Adrenal gland (tissue), 12 donors: ENCODE data around the gene TMBIM4. TPM values are rescaled to one million over a fixed set of nuclear protein-coding genes. Genes with fewer than 3 reads are reported as not detected.

Source experiments
- DNase-seq, 7 donors: peaks; one replicate each; pipeline ENCODE4 v3.0.0-alpha.2; 2019 to 2020
- H3K27ac ChIP-seq, 5 donors: fragments of 200-600 bp; sonication (generic) in 4 of 5; 1 replicate in 3 of 5; 2 replicates in 2 of 5; pipeline versions ENCODE4 v1.5.1 to v1.8.0; 2016 to 2020; ENCODE audit warnings: mild to moderate bottlenecking in 1 of 5
- H3K27me3 ChIP-seq: fragments of 200-600 bp; 2 replicates; pipeline ENCODE4 v1.8.0; 2021
- H3K36me3 ChIP-seq, 2 donors: fragments of 200-600 bp; replicated peaks in 1 of 2; 1 replicate in 1 of 2; 2 replicates in 1 of 2; pipeline versions ENCODE4 v1.5.1 to v1.8.0; 2018 to 2022
- H3K4me1 ChIP-seq, 2 donors: fragments of 200-600 bp; replicated peaks in 1 of 2; 1 replicate in 1 of 2; 2 replicates in 1 of 2; pipeline versions ENCODE4 v1.5.1 to v1.8.0; 2018 to 2021
- H3K4me3 ChIP-seq, 4 donors: fragments of 200-600 bp; sonication (generic) in 3 of 4; one replicate each; pipeline ENCODE4 v1.5.1; 2016 to 2018
- H3K9me3 ChIP-seq, 3 donors: fragments of 200-600 bp; sonication (generic) in 1 of 3; replicated peaks in 1 of 3; 1 replicate in 2 of 3; 2 replicates in 1 of 3; pipeline versions ENCODE4 v1.5.1 to v1.8.0; 2016 to 2021
- CTCF ChIP-seq, 6 experiments: fragments of 450-650 bp in 4 of 6; fragments of 200-600 bp in 2 of 6; sonication (generic) in 1 of 6; IDR thresholded peaks; 1 replicate in 5 of 6; 2 replicates in 1 of 6; pipeline versions ENCODE4 v1.5.1 to v1.8.0; 2016 to 2021; ENCODE audit warnings: antibody characterized with exemption in 6 of 6, mild to moderate bottlenecking in 2 of 6, moderate library complexity in 1 of 6
- POLR2A ChIP-seq, 2 donors: fragments of 450-650 bp; IDR thresholded peaks; one replicate each; pipeline ENCODE4 v1.6.1; 2017; ENCODE audit warnings: antibody characterized with exemption in 2 of 2, mild to moderate bottlenecking in 2 of 2, moderate library complexity in 1 of 2
- WGBS, 4 donors: extraction: QIAGEN DNeasy Blood & Tissue Kit in 2 of 4; methylation state at CpG; one replicate each; pipeline versions ENCODE4 v1.1.5 to v1.1.7; 2013 to 2017; 5-methylcytosine and 5-hydroxymethylcytosine counted together
- intact Hi-C, 2 donors: fragments of 100-400 bp; cut with DNase I; formaldehyde crosslinking; loops; one replicate each; pipeline versions ENCODE4 v1.14.1 to v1.15.0; 2022 to 2023
- polyA plus RNA-seq, 3 donors: library from polyadenylated mRNA; stranded (reverse); fragments of 200-250 nt in 2 of 3; fragments of 350-450 nt in 1 of 3; fragmentation: Illumina TruSeq in 1 of 3; extraction: RNeasy Lipid Tissue Mini Kit (QIAGEN cat#74804) in 1 of 3; gene quantifications; one replicate each; pipeline ENCODE4 v1.2.3, GENCODE V29; 2013 to 2014
- total RNA-seq, 9 donors: library from RNA; depleted of rRNA in 4 of 9; stranded (reverse); fragments of >200 nt in 4 of 9; fragments of 120-200 nt in 1 of 9; fragmentation: NEBNext Ultra II Directional in 1 of 9; extraction: Animal tissue kit (Norgen Biotek cat#: 25700) in 1 of 9; gene quantifications; one replicate each; pipeline versions ENCODE4 v1.1.0 to v1.2.4, GENCODE V29; 2013 to 2023
- donor health status: healthy with polysubstance abuse.
- donor health status: Bipolar disorder and iron deficiency.
- donor health status: DM: yes; HTN: yes; CAD: no.
- donor health status: DM: no; HTN: no; CAD: no.
- donor health status: DM: no; HTN: no; CAD: no.
- donor health status: DM: yes; HTN: yes; CAD: no.

TMBIM4 gene
- total and polyA plus RNA-seq, 12 donors: 94.3 to 291 (median 214) TPM

GRCh38 chr12:66131067-66131688 is 38.6 kb downstream of the TMBIM4 start:
- WGBS, 4 donors: 8 to 12% (median 8%) methylated on average over 11 of the region's 11 CpGs
- H3K4me3 ChIP-seq: peak overlapping the region; percentile 30 to 94 (median 70)
- intact Hi-C loops: no loop called here
- peak overlapping the region in 4 of 5 donors; percentile 48 to 84 (median 70) for H3K27ac ChIP-seq
- no peaks in the 10 kb centered on the region for H3K9me3 ChIP-seq
- no peak for DNase-seq
- no peaks in the 10 kb centered on the region for H3K27me3 ChIP-seq
- TF ChIP-seq POLR2A (IDR thresholded peaks at IDR 0.05): no peak
- no peak for TF ChIP-seq CTCF (IDR thresholded peaks at IDR 0.05)
- H3K36me3 ChIP-seq: peaks cover 0 to 10% of the 10 kb centered on the region in 2 donors
- peaks cover 20 to 46% of the 10 kb centered on the region in 2 donors for H3K4me1 ChIP-seq

DNA sequence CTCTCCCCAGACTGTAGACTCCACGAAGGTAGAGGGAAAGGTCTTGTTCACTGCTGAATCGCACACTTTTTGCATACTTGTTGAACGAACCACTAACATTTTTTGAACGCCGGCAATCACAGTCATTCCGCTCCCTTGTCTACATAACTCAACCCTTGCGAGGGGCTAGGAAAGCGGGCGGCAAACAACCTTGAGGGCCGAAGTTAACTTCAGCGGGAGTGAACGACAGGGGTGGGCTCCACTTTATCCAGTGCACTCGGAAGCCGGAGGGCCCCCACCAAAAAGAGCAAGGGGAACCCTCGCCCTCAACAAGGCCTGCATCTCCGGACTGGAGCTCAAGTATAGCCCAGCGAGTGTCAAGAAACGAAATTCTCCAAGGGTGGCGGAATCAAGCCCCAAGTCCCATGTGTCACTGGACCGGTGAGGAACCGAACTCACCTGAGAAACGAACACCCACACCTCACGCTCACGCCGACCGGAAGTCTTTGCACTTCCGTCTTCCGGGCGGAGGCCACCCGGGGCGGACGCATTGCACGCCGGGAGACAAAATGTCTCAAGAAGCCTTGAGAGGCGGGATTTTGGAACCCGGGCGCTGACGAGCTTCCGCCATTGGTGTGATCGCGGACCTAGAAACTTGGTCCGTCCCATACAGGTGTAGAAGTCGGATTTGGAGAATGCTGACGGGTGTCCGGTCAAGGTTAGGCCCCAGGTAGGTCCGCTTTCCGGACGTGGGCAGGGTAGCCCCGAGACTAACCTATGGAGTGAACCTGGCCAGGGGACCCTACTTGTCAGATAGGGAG is 39.3 kb downstream of the TMBIM4 start, which contains the start of gene LLPH:
Gene LLPH (minus strand): TSS at position 484 of the 800 bp plus-strand sequence. CDS start 1,644 bp downstream, outside the sequence.
- peak; percentile 66 to 75 for TF ChIP-seq POLR2A (IDR thresholded peaks at IDR 0.05)
- no peak for TF ChIP-seq CTCF (IDR thresholded peaks at IDR 0.05)
- Histone ChIP-seq H3K4me1 (peaks cover 20 to 46% of the 10 kb centered on the region in 2 donors), H3K9me3 (no peaks in the 10 kb centered on the region), H3K27me3 (no peaks in the 10 kb centered on the region), H3K27ac (peak within 1 kb of the TSS in 4 of 5 donors; percentile 48 to 84 (median 70)), H3K4me3 (peak within 1 kb of the TSS; percentile 30 to 94 (median 70)), H3K36me3 (peaks cover 0 to 10% of the 10 kb centered on the region in 2 donors)
- intact Hi-C loops: no loop called here
- WGBS, 4 donors: 0 to 2% (median 0%) methylated on average over 16 to 49 of the region's 49 CpGs
- peak; percentile 88 to 95 (median 92) for DNase-seq

DNA sequence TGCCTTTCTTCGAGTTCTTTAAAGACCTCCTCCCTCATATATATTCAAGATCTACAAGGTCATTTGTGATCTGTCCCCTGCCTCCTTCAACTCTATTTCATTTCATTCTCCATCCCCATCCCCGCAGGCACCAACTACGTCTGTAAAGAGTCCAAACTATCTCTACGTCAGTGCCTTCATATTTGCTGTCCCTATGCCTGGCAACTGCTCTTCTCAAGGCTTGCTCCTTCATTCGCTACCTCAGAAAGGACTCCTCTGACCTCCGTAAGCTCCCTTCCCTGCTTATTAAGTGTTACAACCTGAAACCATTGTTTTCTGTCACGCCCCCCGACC is 39.9 kb downstream of the TMBIM4 start:
- intact Hi-C loops: no loop called here
- no peaks in the 10 kb centered on the region for H3K27me3 ChIP-seq
- peaks cover 0 to 13% of the 10 kb centered on the region in 2 donors for H3K36me3 ChIP-seq
- H3K27ac ChIP-seq: peak overlapping the region in 3 of 5 donors; percentile 48 to 84 (median 76)
- DNase-seq: peak in 3 of 7 donors; percentile 14 to 35 (median 28)
- peaks cover 20 to 46% of the 10 kb centered on the region in 2 donors for H3K4me1 ChIP-seq
- 1 to 3% (median 2%) methylated on average over 8 of the region's 8 CpGs for WGBS, 4 donors
- no peaks in the 10 kb centered on the region for H3K9me3 ChIP-seq
- no peak for TF ChIP-seq POLR2A (IDR thresholded peaks at IDR 0.05)
- TF ChIP-seq CTCF (IDR thresholded peaks at IDR 0.05): no peak
- H3K4me3 ChIP-seq: peak overlapping the region; percentile 30 to 94 (median 70)

- peaks cover 20 to 46% of the 10 kb centered on the region in 2 donors for H3K4me1 ChIP-seq
- TF ChIP-seq POLR2A (IDR thresholded peaks at IDR 0.05) (peak in 1 of 2 donors; percentile 52), CTCF (IDR thresholded peaks at IDR 0.05) (no peak)
- H3K36me3 ChIP-seq: peaks cover 7 to 35% of the 10 kb centered on the region in 2 donors
- intact Hi-C loops: no loop called here
- no peaks in the 10 kb centered on the region for H3K27me3 ChIP-seq
- WGBS, 4 donors: 30 to 38% (median 32%) methylated on average over 1 of the region's 1 CpG
- H3K4me3 ChIP-seq: no peak overlapping the region
- peak overlapping the region in 4 of 5 donors; percentile 10 to 73 (median 56) for H3K27ac ChIP-seq
- no peaks in the 10 kb centered on the region for H3K9me3 ChIP-seq
- DNase-seq: peak; percentile 49 to 87 (median 75)
These were observed 42.1 kb downstream of the TMBIM4 start for GRCh38 chr12:66127650-66128049.
